B cell (primary cell): ENCODE measurements around the gene GNA12. TPM values are rescaled to one million over a fixed set of nuclear protein-coding genes. Genes with fewer than 3 reads are reported as not detected.

Source experiments
- ATAC-seq: fragments of 200-7000 bp; cut with Tn5 transposase; one replicate; pipeline ENCODE4 v1.10.0; 2021; ENCODE audit warnings: low read depth, mild to moderate bottlenecking, moderate number of reproducible peaks, moderate library complexity
- CTCF ChIA-PET: fragments of 350-600 bp; sonication (Branson Sonifier 250); formaldehyde crosslinking; loops from one replicate; lab custom pipeline; 2021; ENCODE audit warnings: antibody characterized with exemption, inconsistent platforms; lab: Charles Lee
- POLR2A ChIA-PET: fragments of 350-600 bp; sonication (Branson Sonifier 250); formaldehyde crosslinking; loops from one replicate; lab custom pipeline; 2021; ENCODE audit warnings: antibody characterized with exemption; lab: Charles Lee
- DNase-seq: peaks from one replicate; pipeline ENCODE4 v3.0.0; 2013
- H2AFZ ChIP-seq: 2 replicates; pipeline ENCODE4 v1.6.1; 2012; ENCODE audit warnings: mild to moderate bottlenecking, low read depth, low read length; ENCODE audit not compliant: insufficient read depth, poor library complexity, severe bottlenecking
- H3K27ac ChIP-seq, 2 donors: 1 replicate in 1 of 2; 2 replicates in 1 of 2; pipeline ENCODE4 v1.5.1; 2012 to 2013; ENCODE audit warnings: low read length in 2 of 2, mild to moderate bottlenecking in 2 of 2, moderate library complexity in 1 of 2
- H3K27me3 ChIP-seq, 4 experiments: fragments of 200-600 bp in 1 of 4; sonication (generic) in 1 of 4; replicated peaks in 1 of 4; 1 replicate in 2 of 4; 2 replicates in 2 of 4; pipeline versions ENCODE4 v1.6.1 to v1.7.0; 2013 to 2016; ENCODE audit warnings: low read length in 3 of 4, mild to moderate bottlenecking in 2 of 4, mixed read lengths in 1 of 4, moderate library complexity in 1 of 4; ENCODE audit not compliant: insufficient read depth in 4 of 4, control insufficient read depth in 3 of 4; ENCODE audit errors: control extremely low read depth in 1 of 4
- H3K36me3 ChIP-seq, 2 experiments: replicated peaks in 1 of 2; 1 replicate in 1 of 2; 2 replicates in 1 of 2; pipeline versions ENCODE4 v1.6.1 to v1.7.1; 2013; ENCODE audit warnings: low read length in 1 of 2; ENCODE audit not compliant: insufficient read depth in 2 of 2, control insufficient read depth in 1 of 2; ENCODE audit errors: control extremely low read depth in 1 of 2, extremely low read depth in 1 of 2
- H3K4me1 ChIP-seq, 2 donors: fragments of 200-600 bp in 1 of 2; sonication (generic) in 1 of 2; 1 replicate in 1 of 2; 2 replicates in 1 of 2; pipeline versions ENCODE4 v1.5.1 to v1.6.1; 2013 to 2017; ENCODE audit warnings: low read length in 2 of 2; ENCODE audit not compliant: control insufficient read depth in 2 of 2, insufficient read depth in 2 of 2
- H3K4me2 ChIP-seq: replicated peaks from 2 replicates; pipeline ENCODE3; 2012; ENCODE audit warnings: mild to moderate bottlenecking, low read depth, low read length; ENCODE audit not compliant: poor library complexity, severe bottlenecking
- H3K4me3 ChIP-seq, 5 experiments: fragments of 200-600 bp in 1 of 5; sonication (generic) in 1 of 5; 1 replicate in 3 of 5; 2 replicates in 2 of 5; pipeline versions ENCODE4 v1.5.1 to v1.7.0; 2011 to 2016; ENCODE audit warnings: low read length in 4 of 5, mild to moderate bottlenecking in 4 of 5, low read depth in 2 of 5, control low read depth in 1 of 5, moderate library complexity in 1 of 5; ENCODE audit not compliant: insufficient read depth in 1 of 5; ENCODE audit errors: control extremely low read depth in 1 of 5, extremely low read depth in 1 of 5
- H3K79me2 ChIP-seq: fragments of 200-600 bp; sonication (generic); one replicate; pipeline ENCODE4 v1.6.0; 2016; ENCODE audit warnings: low read length; ENCODE audit not compliant: control insufficient read depth, insufficient read depth
- H3K9ac ChIP-seq: fragments of 200-600 bp; sonication (generic); 2 replicates; pipeline ENCODE4 v1.6.1; 2017; ENCODE audit warnings: mild to moderate bottlenecking, low read length, moderate library complexity
- H3K9me3 ChIP-seq, 3 donors: one replicate each; pipeline versions ENCODE4 v1.6.1 to v1.7.1; 2013; ENCODE audit warnings: low read length in 2 of 3; ENCODE audit not compliant: control insufficient read depth in 2 of 3, insufficient read depth in 1 of 3; ENCODE audit errors: control extremely low read depth in 1 of 3
- H4K20me1 ChIP-seq: 2 replicates; pipeline ENCODE4 v1.6.0; 2012; ENCODE audit warnings: mild to moderate bottlenecking, low read length; ENCODE audit not compliant: insufficient read depth, control insufficient read depth, poor library complexity, severe bottlenecking
- H3K27ac Mint-ChIP-seq: one replicate; pipeline ENCODE4 v1.8.0; 2021; ENCODE audit warnings: mixed read lengths
- H3K27me3 Mint-ChIP-seq: one replicate; pipeline ENCODE4 v1.8.0; 2021; ENCODE audit warnings: mixed read lengths
- H3K4me1 Mint-ChIP-seq: one replicate; pipeline ENCODE4 v1.8.0; 2021; ENCODE audit warnings: mixed read lengths
- H3K4me3 Mint-ChIP-seq: one replicate; pipeline ENCODE4 v1.8.0; 2021; ENCODE audit warnings: mixed read lengths
- H3K9me3 Mint-ChIP-seq: one replicate; pipeline ENCODE4 v1.8.0; 2022; ENCODE audit warnings: mixed read lengths; ENCODE audit not compliant: insufficient read depth
- CTCF ChIP-seq: fragments of 200-600 bp; IDR thresholded peaks from one replicate; pipeline ENCODE4 v1.8.0; 2022; ENCODE audit warnings: antibody characterized with exemption, mild to moderate bottlenecking
- EZH2 ChIP-seq: IDR thresholded peaks from 2 replicates; pipeline ENCODE4 v1.6.1; 2012; ENCODE audit warnings: borderline replicate concordance, low read depth, mild to moderate bottlenecking, moderate library complexity, low read length; ENCODE audit not compliant: insufficient read depth, poor library complexity, severe bottlenecking
- WGBS: methylation state at CpG from one replicate; pipeline ENCODE4 v1.1.5; 2013; ENCODE audit warnings: missing lambda C conversion rate; ENCODE audit not compliant: insufficient coverage; 5-methylcytosine and 5-hydroxymethylcytosine counted together
- intact Hi-C: fragments of 100-400 bp; cut with micrococcal nuclease; formaldehyde crosslinking; loops from one replicate; pipeline ENCODE4 v1.10.0; 2022
- polyA plus RNA-seq: library from polyadenylated mRNA; depleted of rRNA; stranded (reverse); fragments of >200 nt; gene quantifications from 2 replicates; pipeline ENCODE4 v1.2.3, GENCODE V29; 2012
- total RNA-seq, 2 donors: library from RNA; stranded (reverse); fragments of 120-200 nt in 1 of 2; gene quantifications; 1 replicate in 1 of 2; 2 replicates in 1 of 2; pipeline versions ENCODE4 v1.2.3 to v1.2.4, GENCODE V29; 2013 to 2022

GNA12 gene
- total and polyA plus RNA-seq, 2 donors (not counting 1 experiment from before 2014, with no cell fraction given), result 34.6 to 110 TPM

- 97% methylated on average over 8 of the region's 10 CpGs for WGBS
- intact Hi-C loops, result no loop called here
- no peaks in the 10 kb centered on the region for H3K27me3 Mint-ChIP-seq
- H3K4me3 Mint-ChIP-seq, result no peak overlapping the region
- Histone ChIP-seq H3K36me3 (peaks cover 0 to 15% of the 10 kb centered on the region in 2 experiments), H3K4me3 (no peak overlapping the region), H4K20me1 (peaks cover 30% of the 10 kb centered on the region), H3K9ac (no peak overlapping the region), H2AFZ (no peak overlapping the region), H3K27ac (no peak overlapping the region), H3K4me1 (peaks cover 7 to 10% of the 10 kb centered on the region in 2 donors), H3K4me2 (no peak overlapping the region), H3K27me3 (no peaks in the 10 kb centered on the region), H3K79me2 (peaks cover 42% of the 10 kb centered on the region), H3K9me3 (no peaks in the 10 kb centered on the region)
- H3K4me1 Mint-ChIP-seq, result peaks cover 49% of the 10 kb centered on the region
- ChIA-PET POLR2A (no interaction called here), CTCF (no interaction called here)
- H3K9me3 Mint-ChIP-seq, result no peaks in the 10 kb centered on the region
- no peak for TF ChIP-seq EZH2
- no peak for TF ChIP-seq CTCF
- DNase-seq (no peak), ATAC-seq (no peak)
- no peak overlapping the region for H3K27ac Mint-ChIP-seq
Measured at GRCh38 chr7:2754912-2755311, 89.2 kb downstream of the GNA12 start.

GRCh38 chr7:2754086-2754485, 90.0 kb downstream of the GNA12 start:
- ChIA-PET POLR2A (no interaction called here), CTCF (interaction anchor here (0.5 to 1.1 kb wide), 3 partner anchors 11 to 456 kb away, joined by 3 to 4 read pairs (median 3); no protein-coding TSS in a partner anchor)
- peaks cover 40% of the 10 kb centered on the region for H3K79me2 ChIP-seq

More at GRCh38 chr7:2754086-2754485, 90.0 kb downstream of the GNA12 start:
- intact Hi-C loops, result no loop called here
- TF ChIP-seq CTCF, result no peak
- no peak for TF ChIP-seq EZH2
- no peaks in the 10 kb centered on the region for H3K9me3 ChIP-seq
- no peak overlapping the region for H3K27ac ChIP-seq
- peaks cover 0 to 12% of the 10 kb centered on the region in 2 experiments for H3K36me3 ChIP-seq
- DNase-seq, result no peak
- Mint-ChIP-seq H3K27ac (no peak overlapping the region), H3K4me1 (peaks cover 46% of the 10 kb centered on the region), H3K27me3 (no peaks in the 10 kb centered on the region), H3K4me3 (no peak overlapping the region), H3K9me3 (no peaks in the 10 kb centered on the region)
- no peak for ATAC-seq
- H3K9ac ChIP-seq, result no peak overlapping the region
- no peak overlapping the region for H2AFZ ChIP-seq
- H4K20me1 ChIP-seq, result peaks cover 28% of the 10 kb centered on the region
- H3K4me1 ChIP-seq, result peaks cover 7 to 10% of the 10 kb centered on the region in 2 donors
- H3K4me3 ChIP-seq, result no peak overlapping the region
- H3K27me3 ChIP-seq, result no peaks in the 10 kb centered on the region
- WGBS, result no CpG with 5 or more reads among the region's 5 CpGs
- no peak overlapping the region for H3K4me2 ChIP-seq
